AG10803 (cell line): Measurements from ENCODE around the gene NRIP2.
"Not testable (repeated sequence)": the region's sequence is repeated elsewhere in the genome, so short reads cannot be mapped to it uniquely, and the experiment has no call there.

Experiments
- DNase-seq: peaks from one replicate; pipeline ENCODE4 v3.0.0; 2010; ENCODE audit warnings: low read depth
- H3K4me3 ChIP-seq: 2 replicates; pipeline ENCODE4 v1.5.1; 2011; ENCODE audit warnings: mild to moderate bottlenecking, low read length, control low read depth
- TF ChIP-seq, protein P1 (sequence below): conservative IDR thresholded peaks from 2 replicates; pipeline ENCODE4 v1.5.1; 2011; ENCODE audit warnings: mild to moderate bottlenecking, low read length, control low read depth, inconsistent platforms

NRIP2 gene

DNA sequence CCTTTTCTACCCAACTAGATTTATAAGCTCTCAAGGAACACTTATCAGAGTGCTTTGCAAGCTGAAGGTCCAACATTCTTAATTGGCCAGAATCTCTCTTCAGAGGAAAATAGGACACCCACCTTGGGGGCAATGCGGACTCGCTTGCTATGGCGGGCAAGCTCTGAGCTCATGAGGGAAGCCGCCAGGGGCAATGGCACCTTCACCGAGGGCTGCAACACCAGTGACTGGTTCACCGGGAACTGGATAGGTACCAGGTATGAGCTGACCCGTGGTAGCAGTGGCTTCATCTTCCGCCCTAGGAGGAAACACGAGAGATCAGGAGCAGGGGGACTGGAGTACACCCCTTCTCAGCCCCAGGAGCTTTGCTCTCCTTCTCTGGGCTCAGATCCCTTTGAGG, 29.4 kb upstream of the NRIP2 start:
- no peak overlapping the region for H3K4me3 ChIP-seq
- no peak for DNase-seq
- TF ChIP-seq, protein P1, sequence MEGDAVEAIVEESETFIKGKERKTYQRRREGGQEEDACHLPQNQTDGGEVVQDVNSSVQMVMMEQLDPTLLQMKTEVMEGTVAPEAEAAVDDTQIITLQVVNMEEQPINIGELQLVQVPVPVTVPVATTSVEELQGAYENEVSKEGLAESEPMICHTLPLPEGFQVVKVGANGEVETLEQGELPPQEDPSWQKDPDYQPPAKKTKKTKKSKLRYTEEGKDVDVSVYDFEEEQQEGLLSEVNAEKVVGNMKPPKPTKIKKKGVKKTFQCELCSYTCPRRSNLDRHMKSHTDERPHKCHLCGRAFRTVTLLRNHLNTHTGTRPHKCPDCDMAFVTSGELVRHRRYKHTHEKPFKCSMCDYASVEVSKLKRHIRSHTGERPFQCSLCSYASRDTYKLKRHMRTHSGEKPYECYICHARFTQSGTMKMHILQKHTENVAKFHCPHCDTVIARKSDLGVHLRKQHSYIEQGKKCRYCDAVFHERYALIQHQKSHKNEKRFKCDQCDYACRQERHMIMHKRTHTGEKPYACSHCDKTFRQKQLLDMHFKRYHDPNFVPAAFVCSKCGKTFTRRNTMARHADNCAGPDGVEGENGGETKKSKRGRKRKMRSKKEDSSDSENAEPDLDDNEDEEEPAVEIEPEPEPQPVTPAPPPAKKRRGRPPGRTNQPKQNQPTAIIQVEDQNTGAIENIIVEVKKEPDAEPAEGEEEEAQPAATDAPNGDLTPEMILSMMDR: no peak

DNA sequence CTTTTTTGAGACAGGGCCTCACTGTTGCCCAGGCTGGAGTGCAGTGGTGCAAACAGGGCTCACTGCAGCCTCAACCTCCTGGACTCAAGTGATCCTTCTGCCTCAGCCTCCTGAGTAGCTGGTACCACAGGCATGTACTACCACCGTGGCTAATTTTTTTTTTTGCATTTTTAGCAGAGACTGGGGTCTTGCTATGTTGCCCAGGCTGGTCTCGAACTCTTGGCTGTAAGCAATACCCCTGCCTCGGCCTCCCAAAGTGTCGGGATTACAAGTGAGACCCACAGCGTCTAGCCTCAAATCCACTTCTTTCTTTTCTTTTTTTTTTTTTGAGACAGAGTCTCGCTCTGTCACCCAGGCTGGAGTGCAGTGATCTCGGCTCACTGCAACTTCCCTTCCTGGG, 28.6 kb upstream of the NRIP2 start:
- not testable (repeated sequence) for H3K4me3 ChIP-seq, DNase-seq

DNA sequence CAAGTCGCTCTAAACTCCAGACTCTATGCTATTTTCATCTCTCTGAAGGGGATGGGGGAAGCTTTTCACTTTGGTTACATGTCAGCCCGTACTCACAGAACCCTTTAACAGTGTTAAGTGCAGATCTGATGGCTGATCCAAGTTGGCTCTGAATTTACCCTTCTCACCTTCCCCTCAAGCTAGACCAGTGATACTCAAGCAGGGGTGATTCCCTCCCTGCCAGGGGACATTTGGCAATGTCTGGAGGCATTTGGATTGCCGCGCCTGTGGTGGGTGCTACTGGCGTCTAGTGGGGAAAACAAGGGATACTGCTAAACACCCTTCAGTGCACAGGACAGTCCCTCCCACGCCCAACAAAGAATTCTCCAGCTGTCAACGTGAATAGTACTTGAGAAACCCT, 28.0 kb upstream of the NRIP2 start:
- no peak for DNase-seq
- TF ChIP-seq, protein P1: no peak
- no peak overlapping the region for H3K4me3 ChIP-seq

DNA sequence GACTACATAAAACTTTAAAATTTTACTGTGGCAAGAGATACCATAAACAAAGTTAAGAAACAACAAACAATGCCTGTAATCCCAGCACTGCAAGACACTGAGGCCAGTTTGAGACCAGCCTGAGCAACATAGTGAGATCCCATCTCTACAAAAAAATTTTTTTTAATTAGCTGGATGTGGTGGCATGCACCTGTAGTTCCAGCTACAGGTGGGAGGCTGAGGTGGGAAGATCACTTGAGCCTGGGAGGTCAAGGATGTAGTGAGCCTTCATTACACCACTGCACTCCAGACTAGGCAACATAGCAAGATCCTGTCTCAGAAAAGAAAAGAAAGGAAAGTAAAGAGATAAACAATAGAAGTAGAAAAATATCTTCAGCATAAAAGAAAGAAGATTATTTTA, 25.3 kb upstream of the NRIP2 start:
- DNase-seq: no peak
- TF ChIP-seq, protein P1: no peak
- no peak overlapping the region for H3K4me3 ChIP-seq

DNA sequence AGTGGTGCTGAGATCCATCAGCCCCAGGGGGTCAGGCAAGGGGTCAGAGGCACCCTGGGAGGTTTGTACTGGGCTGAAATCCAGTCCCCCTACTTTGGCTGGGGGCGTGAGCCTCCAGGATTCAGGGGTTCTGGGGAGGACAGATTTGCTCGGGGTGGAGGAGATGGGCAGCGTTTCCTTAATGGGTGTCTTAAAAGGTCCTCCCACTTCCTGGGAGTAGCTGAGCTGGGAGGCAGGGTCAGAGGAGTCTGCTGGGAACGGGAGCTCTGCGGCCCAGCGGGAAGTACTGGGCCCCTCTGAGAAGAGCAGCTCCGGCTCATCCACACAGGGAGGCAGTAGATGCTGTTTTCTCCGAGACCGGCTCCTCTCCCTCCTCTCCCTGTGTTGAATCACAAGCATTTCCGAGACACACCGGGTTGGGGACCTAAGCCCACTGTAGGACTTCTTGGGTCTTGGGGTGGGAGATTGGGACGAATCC, 24.1 kb upstream of the NRIP2 start:
- TF ChIP-seq, protein P1: no peak
- no peak for DNase-seq
- no peak overlapping the region for H3K4me3 ChIP-seq

DNA sequence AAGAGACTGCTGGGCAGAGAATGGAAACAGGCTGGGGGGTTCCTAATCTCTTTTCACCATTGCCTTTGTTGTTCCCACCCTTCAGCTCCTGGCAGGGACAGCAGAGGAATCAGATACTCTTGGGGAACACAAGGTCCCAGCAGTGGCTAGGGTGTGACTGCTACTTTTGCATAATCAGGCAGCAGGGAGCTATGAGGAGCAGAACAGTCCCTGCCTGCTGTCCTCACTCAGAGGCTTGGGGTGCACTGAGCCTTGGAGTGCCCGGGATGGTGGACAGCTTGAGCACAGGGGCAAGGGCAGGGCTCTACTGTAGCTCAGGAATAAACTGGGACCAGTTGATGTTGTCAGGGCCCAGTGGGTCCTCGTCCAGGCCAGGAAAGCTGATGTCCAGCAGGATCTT, 23.5 kb upstream of the NRIP2 start:
- no peak overlapping the region for H3K4me3 ChIP-seq
- TF ChIP-seq, protein P1: no peak
- DNase-seq: no peak

DNA sequence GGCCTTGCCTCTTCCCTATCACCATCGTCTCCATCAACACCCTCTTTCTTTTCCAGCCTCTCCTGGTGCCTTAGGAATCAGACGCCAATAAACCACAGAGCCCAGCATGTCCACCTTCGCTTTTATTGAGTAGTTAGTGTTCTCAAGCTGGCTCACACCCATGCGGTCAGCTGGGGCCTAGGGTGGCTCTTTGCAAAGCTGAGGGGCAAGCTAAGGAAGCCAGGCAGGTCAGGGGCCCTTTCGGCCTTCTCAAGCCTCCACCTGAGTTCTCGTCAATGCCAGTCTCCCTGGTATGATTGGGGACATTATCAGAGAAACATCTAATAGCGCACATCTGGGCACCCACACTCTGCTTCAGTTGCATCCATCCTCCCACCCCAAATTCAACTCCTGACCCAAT, 22.7 kb upstream of the NRIP2 start:
- TF ChIP-seq, protein P1: no peak
- DNase-seq: no peak
- no peak overlapping the region for H3K4me3 ChIP-seq

DNA sequence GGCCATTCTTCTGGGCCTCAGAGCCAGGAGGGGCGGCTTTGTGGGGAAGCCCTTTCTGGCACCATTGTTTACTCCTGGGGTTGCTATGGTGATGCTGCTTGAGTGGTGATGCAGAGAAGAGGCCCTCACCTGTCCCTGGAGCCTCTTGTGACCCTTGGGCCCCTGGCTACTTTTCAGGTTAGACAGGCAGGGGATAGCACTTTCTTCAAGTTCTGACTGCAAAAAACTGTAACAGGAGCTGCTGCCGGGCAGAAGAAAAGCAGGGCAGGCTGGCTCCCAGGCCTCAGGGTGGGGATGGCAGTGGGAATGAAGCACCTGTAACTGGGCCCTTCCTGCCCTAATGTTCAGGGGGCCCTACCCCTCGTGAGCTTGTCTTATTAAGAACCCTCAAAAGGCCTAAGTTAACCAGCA, 22.2 kb upstream of the NRIP2 start, which contains the start of gene TEX52:
TEX52 (minus strand) TSS at position 19 of the 411 bp plus-strand sequence; CDS start at position 6, 13 bp downstream.
- DNase-seq: no peak
- H3K4me3 ChIP-seq: no peak within 1 kb of the TSS
- TF ChIP-seq, protein P1: no peak
